NCI-H1092 (cell line): ENCODE results near the gene EFNB2.
A peak's percentile ranks its signal among the peaks of the same experiment; 100 is the strongest.

Experiments used
- DNase-seq: peaks from one replicate; lab custom pipeline; 2025; lab: John Stamatoyannopoulos, UW

The EFNB2 gene

DNA sequence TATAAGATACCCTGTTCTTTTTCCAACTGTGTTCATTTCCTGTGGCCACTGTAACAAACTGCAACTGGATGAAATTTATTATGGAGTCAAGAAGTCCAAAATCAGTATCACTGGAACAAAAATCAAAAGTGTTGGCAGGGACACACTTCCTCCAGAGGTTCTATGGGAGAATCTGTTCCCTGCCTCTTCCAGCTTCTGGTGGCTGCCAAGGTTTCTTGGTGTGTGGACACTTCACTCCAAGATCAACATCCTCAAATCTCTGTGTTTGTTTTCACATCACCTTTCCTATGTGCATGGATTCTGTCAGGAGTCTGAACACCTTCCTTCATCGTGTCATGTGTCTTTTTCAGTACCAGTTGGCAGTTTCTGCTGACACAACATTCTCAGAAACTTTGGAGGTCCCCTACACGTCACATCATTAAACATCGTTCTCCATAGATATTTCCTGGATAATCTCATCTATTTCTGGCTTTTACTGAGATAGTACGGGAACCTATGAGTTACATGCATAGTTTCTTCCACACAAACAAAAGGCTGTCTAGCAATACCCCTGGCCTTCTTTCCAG lies 15.2 kb upstream of the EFNB2 start:
- no peak for DNase-seq

DNA sequence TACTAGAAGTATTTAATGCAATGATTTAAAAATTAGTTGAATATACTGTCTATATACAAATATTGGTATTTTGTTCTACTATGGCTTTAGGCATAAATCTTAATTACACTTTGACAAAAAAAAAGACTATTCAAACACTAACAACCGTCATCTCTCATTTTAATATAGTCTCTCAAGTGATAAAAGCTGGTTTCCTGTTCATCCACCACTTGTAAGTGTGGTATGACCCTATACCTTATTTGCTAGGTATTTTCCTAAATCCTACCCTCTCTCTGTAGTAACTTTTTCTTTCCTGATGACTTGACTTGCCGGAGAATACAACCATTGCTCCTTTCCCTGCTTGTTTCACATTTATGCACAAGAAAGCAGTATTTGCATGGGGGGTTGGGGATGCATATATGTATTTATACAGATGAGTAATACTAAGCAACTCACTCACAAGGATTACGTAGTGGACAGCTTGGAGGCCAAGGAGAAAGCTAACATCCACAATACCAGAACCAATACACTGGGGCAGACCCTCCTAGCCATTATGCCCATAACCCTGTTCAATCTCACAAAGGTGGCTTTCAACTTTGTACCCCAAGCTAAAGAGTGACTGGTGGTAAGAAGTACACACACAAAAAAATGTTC lies 12.7 kb upstream of the EFNB2 start:
- DNase-seq = no peak

DNA sequence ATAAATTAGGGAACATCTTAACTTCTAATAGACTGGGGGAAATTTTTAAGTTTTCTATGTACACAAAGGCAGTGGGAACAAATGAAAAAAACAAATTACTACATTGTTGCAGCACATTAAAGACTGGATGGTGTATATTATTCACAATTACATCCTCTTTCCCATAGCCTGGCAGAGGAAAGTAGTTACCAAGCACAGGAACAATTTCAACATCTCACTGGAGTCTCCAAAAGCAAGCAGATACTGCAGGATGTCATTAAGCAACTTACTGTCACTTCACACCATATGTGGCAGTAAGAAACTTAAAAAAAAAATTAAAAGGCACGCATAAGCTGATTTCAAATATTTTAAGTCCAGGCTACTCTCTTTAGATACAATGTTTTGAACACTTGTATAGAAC lies 6.4 kb upstream of the EFNB2 start:
- no peak for DNase-seq

DNA sequence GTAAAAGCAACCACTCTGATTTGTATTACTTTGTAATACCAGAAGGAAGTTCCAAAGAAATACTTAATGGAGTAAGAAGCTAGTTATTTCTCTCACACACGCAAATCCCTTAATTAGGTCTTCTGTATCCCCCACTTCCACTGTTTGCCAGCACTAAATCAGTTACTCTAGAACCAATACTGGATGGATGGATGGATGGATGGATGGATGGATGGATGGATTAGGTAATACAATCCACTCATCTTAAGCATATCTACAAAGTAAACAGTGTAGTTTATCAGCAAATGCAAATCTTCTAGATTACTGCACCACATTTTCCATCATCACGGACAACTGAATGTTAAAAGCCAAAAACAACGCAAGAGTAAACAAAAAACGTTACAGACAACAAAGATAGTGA lies 5.2 kb upstream of the EFNB2 start:
- no peak for DNase-seq

DNA sequence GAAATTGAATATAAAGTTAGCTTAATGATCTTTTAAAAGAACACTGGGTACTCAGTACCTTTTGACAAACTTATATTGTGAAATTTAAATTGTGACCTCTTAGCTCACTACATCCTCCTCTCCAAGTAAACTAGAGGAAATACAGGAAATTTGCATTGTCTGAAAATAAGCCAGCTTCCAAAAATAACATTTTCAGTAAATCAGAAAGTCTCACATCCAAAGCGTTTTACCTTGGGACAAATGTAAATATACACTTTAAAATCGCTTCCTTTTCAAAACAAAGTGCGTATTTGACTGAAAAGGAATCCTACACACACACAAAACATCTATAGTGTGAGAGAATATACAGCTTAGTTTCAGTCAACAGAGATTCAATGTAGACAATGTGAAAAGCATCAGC lies 2.1 kb upstream of the EFNB2 start:
- DNase-seq = no peak

DNA sequence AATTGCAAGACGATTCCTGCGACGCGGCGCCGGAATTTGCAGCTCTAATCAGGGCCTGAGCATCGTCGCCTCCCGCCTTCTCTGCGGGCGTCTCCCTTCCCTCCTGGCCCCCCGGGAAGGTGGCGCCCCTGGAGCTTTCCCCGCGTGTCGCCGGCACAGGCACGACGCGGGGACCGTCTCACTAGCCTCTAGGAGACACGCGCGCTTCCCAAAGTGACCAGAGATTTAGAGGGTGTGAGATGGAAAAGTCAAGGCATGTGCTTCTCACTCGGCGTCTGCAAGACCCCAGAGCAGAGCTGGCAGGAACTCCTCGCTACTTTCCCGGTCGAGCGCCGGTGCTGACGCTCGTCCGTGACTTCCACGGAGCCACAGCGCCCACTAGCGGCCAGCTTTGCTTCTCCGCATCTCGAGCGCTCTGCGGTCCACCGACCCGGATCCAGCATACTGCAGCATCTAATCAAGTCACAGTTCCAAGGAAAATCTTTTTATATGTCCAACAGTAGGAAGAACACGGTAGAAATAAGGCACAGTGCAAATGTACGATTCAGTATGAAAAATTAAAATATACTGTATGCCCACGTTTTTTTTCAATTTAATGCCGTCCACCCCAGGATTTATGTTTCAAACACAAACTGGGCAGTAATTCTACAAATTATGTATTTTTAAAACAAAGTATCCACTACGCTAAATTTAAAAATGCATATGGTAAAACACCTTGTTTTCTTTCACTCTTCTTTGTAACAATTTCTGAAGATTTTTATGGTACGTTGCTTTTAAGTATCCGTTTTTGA lies 977 bp upstream of the EFNB2 start:
- peak; percentile 89 for DNase-seq

DNA sequence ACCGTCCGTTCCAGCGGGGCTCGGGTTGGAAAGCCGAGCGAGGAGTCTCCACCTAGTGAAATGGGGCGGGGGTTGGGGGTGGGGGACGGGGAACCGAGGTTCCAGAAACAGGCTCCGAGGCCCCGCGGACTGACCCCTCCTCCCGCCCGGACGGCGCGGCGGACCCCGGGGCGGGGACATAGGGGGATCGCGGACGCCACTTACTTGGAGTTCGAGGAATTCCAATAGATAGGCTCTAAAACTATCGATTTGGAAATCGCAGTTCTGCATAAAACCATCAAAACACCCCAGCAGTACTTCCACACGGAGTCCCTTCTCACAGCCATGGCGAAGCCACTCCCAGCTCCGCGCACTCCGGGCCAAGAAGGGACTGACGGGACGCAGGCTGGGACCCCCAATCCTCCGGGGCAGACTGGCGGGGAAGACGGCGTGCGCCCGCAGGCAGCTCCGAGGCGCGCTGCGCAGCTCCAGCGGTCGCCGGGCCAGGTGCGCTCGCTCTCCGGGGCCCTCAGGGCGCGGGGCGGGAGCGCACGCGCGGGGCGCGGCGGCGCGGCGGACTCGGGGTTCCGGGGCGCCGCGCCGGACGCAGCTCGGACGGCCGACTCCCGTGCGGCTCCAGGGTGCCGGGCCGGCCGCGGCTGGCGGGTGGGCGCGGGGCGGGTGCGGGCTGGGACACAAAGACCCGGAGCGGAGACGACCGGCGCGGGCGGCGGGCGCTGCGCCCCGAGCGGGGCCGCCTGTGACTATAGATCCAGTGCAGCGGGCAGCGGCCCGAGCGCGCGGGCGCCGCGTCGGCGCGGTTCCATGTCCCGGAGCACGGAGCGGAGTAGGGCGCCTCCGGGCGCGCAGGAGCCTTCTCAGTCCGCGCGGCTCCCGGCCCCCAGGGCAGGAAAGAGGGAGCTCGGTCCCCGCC lies 567 bp downstream of the EFNB2 start:
- no peak for DNase-seq

DNA sequence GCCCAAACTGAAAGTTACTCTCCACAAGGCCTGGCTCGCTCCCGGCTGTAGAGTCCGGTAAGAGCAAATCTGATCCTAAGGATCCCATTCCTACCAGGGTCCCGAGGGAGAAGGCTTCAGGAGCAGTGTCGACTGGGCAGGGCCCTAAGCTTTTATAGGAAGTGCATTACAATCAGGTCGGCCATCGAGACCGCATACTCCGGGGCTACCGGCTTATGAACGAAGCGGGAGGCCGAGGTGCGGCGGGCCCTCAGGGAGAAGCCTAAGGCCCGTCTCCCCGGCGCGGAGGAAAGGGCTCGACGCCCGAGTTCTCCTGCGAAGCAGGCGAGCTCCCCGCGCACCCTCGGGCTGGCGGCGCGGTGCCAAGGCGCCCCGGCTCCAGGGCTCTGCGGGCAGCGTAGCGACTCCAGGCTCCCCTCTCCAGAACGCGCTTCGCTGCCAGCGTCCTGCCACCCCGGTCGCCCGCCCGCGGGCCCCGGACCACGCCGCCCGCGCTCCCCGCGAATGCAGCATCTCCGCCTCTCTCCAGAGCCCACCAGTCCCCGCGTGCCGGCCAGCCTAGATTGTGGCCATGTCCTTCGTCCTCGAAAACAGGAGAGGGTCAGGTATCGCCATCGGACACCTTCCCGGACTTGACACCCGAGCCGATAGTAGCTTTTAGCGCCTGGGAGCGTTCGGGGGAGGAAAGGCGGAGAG lies 1.4 kb downstream of the EFNB2 start:
- no peak for DNase-seq

DNA sequence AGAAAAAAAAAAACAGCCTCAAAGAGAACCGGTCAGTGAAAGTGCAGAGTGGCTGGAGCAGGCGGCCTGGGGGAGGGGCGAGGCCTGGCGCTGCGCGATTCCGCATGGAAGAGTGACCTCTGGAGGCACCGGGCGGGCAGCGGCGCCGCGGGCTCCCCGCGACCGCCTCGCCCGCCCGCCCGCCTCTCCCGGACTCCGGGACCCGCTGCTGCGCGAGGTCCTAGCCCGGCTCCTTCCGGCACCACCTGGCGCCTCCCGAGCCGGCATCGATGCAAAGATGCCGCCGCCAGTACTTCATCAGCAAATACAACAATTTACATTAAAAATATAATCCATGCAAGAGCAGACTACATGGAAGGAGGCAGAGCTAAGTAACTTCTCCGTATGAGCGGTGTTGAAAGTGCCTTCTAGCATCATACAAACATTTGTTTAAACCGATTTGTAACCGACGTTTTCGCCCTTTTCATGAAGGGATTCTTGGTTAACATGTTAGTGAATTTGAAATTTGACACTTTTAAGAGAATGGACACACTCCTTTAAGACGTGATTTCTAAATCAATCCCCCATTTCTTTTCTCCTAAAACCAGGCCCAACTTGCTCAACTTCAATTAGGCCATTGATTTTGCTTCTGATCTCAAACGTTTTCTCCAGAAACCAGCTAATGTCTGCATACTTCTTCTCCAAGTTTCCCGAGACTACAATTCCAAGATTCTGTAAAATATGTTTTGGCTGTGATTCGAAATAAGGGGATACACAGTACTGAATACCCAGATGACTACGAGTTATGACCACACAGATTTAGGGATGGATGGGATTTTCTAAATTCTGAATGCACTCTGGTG lies 2.1 kb downstream of the EFNB2 start:
- peak; percentile 39 for DNase-seq

DNA sequence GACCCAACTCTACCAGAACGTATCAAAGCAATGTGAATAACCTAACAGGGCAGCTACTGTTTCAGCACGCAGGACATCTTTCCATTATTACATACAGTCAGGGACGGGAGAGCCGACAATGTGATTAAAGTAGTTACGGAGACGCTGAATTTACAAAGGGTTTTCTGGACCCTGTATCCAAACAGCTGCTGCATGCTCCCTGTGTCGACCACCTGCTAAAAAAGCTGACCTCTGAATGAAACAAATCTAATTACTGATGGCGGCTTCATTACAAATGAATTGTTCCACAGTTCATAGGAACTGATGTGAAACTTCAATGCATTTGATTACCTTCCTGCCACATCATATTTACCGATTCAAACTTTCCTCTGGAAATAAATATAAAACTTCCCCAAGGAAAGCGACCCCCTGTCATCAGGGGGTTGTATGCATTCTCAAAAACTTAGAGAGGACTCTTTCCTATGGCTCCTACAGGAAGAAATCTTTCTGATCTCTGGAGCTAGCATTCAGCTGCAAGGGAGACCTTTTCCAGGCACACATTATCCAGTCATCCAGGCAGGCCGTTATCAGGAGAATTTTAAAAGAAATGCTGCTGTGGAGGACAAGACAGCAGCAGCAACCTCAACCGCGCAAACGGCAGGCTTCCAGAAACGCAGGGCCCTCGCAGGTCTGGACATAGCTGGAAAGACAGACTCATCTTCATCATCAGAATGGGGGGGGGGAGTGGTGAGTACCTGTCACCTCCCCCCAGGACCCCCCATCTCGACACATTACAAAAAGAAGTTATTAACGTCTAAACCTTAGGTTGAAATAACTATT lies 3.1 kb downstream of the EFNB2 start:
- no peak for DNase-seq

DNA sequence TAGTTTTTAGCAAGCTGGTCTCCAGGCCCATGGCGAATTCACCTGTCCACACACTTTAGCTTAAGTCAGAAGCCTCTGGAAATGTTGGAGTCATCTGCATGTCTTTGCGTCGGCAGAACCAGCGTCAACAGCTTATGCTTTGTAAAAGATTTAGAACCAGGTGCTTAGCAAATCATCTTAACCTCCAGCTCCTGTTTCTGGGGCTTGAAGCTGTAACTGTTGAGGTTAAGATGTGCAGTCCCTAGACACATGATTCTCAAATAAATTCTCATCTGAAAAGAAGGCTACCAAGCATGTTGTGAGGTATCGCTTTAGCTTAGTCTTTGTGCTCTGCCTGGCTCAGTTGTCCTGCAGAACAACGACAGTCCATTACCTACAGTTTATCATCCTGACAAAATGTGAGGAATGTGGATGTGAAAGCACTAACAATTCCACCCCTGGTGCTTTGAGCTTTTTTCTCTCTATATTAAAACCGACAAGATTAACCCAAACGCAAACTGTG lies 4.4 kb downstream of the EFNB2 start:
- no peak for DNase-seq

DNA sequence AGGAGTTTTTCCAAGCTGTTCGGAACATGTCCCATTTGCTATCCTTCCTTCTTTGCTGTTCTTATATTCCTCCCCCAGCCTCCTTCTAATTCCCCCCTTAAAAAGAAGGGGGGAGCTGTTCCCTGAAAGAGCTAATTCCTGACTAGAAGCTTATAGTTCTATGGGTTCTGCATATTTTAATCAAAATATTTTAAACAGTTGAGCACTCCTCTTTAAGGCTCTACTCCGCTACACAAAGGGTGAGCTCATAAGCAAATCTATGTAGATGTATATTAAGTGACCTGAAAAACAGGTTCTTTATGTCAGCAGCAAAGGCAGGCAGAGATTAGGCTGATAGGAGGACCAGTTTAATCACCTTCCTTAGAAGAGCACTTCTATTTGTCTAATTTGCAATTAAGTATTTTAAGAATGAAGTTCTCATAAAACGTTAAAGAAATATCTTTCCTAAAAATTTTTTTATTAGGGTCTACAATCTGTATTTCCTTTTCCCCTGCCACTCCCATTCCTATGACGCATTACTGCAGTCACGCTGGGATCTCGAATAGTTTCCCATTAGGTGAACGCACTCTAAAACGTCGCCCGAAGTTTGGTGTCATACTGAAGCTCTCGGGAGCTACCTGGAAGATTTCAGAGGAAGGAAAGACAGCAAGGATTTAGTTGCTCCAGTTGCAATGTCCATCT lies 5.2 kb downstream of the EFNB2 start:
- DNase-seq = no peak

DNA sequence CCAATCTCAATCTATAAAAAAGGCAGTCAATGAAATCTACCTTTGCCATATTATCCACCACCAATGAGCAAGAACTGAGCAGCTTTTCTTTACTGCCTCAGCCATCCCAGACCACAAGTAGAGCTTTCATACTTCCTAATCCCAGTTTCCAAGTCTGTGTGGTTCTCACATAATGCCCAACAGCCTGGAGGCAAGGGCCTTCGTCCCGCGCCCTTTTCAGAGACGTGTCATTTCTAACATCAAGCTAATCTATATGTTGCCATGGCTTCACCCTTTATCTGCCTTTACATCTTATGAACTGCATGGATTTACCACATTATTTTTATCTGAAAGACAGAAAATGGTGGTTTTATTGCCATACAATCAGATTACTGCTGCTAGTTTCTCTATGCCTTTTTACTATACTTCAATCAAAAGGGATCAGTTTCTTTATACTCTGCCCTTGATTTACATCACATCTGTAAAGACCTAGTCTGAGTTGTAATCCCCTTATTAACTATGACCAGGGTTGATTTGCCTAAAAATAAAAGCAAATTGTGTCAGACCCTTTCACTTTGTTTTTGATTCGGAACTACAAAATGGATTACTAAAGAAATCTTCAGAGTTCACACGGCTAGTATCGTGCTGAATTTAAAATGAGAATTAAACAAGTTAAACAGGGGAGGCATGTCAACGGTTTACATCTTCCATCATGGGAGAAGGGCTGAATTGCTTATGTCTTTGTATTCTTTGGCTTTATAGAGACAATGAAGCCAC lies 5.9 kb downstream of the EFNB2 start:
- no peak for DNase-seq

DNA sequence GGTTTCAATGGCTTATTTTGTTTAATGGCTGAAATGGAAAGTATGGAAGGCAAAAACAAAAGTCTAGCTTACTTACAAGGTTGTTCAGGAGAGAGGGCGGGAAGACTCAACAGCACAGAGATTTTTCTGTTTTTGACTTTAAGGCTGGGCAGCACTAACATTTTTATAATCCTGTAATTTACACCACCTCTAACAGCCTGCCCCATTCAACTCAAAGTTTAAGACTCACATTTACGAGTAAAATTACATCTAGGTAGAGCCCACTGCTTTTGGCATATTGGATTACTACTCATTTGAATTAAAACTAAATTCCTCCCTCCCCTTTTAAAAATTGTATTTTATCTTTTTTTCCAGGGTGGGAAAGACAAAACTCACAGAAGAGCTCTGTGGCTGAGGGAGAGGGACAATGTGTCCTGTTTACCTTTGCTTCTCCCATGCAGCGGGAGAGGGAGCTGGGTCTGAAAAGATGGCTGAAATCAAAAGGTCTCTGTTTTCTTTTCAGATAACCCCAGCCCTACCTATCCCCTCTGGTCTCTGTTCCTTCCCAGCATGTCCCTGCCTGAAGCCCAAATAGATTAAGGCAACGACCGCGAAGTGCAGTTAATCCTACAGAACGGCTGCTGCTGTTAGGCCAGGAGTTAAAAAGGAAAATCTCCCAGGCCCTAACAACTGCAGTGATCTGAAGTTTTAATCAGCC lies 6.6 kb downstream of the EFNB2 start:
- DNase-seq = no peak

DNA sequence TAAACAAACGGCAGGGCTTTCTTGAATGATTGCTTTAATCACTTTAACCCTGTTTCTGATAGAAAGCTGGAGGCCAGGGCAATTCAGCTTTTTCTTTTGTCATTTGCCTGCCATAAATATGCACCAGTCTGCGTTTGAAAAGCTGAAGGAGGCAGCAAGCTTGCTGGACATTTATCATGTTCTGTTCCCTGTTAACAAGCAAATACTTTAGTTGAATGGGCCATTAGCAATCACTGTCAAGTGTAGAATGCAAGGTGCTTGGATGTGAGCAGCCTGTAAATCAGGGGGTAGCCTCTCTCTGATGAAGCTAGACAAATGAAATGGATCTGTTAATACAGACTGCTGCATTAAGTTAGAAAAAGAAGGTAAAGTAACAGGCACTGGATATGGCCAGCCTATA lies 7.6 kb downstream of the EFNB2 start:
- DNase-seq = no peak

DNA sequence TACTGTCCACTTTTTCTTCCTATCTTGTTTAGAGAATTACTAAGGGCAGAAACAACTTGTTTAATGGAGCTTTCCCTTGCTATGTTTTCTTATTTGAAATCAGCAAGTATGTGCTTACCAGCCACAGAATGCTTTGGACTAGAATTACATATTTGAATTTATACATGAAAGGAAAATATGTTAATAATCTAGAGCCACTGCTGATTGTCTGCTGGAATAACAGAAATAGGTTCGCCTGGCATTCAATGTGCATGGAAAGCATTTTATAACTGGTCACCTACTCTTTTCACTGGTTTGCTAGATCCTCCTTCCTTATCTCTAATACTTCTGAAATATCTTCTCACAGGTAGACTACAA lies 8.0 kb downstream of the EFNB2 start:
- no peak for DNase-seq

DNA sequence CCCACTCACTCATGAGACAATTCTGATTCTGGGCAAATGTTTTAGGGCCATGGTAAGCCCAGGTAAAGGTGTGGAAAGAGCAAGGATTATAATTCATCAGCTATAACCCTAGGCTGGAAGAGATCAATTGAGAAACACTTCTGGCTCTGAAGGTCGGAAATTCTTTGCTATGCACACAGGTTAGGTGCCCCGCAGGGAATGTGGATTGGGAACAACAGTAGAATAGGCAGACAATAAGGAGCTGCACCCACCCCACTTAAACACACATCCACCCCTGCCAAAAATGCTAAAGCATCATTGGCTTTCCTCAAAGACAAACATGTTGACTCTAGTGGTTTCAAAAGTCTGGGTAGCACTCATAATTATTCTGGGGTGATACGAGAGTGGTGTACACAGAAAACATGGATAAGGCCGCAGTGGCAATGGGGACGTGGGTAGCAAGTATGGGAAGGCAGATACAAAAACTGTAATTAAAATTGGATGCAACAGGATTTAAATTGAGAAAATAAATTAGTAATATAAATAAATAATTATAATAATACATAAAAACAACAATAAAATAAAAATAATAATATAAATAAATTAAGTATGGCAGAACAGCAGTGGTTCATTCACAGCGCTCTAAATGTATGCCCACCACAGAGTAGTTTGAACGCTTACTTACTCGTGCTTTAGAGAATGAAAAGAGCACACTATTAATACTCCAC lies 8.6 kb downstream of the EFNB2 start:
- no peak for DNase-seq
